IPS DF 19.7 (cell line): ENCODE results near the gene DHRS7B.
"Not testable (repeated sequence)": the region's sequence is repeated elsewhere in the genome, so short reads cannot be mapped to it uniquely, and the experiment has no call there.

Source experiments
- DNase-seq: peaks from one replicate; pipeline ENCODE4 v3.0.0-alpha.2; 2013; ENCODE audit warnings: low read depth, low spot score

DHRS7B gene

DNA sequence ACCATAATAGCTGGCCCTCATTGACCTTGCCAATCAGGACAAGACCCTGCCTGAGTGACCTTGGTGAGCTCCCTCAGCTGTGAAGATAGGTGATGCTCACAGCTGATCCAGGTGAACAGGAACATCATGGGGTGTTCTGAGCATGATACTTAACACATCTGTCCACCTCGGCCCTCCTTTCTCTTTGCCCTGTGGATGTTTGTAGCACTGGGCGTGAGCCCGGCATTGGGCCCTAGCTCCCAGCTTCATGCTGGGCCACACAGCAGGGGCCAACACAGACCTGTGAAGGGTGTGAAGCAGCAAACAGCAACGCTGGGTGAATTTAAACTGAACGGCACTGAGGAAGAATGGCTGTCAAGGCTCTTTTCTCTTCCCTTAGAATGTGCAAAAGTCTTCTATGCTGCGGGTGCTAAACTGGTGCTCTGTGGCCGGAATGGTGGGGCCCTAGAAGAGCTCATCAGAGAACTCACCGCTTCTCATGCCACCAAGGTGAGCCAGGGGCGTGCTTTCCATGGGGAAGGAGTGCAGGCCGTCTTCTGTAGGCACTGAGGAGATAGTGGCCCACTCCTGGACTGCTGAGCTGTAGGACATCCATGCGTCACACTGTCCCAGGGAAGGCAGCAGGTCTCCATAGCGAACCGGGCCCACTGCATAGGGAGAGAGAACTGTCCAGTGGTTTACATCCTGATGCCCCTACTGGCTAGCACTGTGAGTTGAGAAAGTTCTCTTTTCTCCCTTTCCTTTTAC is 51.3 kb downstream of the DHRS7B start:
- no peak for DNase-seq

DNA sequence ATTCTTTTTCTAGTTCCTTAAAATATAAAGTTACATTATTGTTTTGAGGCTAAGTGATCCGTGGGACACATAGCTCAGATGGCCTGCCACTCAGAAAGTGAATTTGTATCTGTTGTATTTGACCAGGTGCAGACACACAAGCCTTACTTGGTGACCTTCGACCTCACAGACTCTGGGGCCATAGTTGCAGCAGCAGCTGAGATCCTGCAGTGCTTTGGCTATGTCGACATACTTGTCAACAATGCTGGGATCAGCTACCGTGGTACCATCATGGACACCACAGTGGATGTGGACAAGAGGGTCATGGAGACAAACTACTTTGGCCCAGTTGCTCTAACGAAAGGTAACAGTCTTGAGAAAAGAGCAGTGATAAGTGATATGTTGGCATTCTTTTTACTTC is 56.7 kb downstream of the DHRS7B start:
- no peak for DNase-seq

- DNase-seq, result no peak
These were observed 57.8 kb downstream of the DHRS7B start for GRCh38 chr17:21184570-21184969.

DNA sequence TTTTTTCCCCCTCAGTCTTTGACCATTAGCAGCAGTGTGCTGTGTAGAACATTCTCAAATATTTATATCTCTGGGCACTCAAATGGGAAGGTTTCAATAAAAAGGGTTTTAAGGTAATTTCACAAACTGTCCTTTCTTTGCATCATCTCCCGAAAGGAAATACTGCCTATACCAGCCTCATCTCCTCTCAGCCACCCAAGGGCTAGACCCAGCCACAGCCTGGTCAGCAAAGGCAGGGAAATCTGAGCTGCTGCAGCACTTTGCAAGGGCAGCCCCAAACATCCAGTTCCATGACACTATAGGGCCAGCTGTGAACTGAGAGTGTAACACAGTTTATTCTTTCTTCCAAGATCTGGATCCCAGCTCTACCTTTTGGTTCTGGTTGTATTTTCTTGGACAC is 58.3 kb downstream of the DHRS7B start:
- no peak for DNase-seq

GRCh38 chr17:21186399-21187187 is 59.8 kb downstream of the DHRS7B start:
- DNase-seq, result no peak

DNA sequence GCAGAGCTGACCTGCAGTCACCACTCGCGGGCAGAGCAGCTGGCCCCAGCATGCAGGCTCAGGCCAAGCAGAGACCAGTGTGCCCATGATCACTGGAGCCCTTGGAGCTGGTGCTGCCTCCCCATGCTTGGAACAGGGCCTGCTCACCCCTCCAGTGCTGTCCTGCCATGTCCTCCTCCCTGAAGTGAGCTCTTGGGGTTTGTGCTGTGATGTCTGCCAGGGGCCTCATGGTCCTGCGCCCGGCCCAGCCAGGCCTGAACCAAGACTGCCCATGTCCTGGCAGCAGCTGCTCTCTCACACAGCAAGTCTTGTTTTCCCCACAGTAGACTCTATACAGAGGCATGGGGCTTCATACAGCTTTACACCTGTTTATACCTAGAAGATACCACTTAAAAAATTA is 62.6 kb downstream of the DHRS7B start:
- no peak for DNase-seq

DNA sequence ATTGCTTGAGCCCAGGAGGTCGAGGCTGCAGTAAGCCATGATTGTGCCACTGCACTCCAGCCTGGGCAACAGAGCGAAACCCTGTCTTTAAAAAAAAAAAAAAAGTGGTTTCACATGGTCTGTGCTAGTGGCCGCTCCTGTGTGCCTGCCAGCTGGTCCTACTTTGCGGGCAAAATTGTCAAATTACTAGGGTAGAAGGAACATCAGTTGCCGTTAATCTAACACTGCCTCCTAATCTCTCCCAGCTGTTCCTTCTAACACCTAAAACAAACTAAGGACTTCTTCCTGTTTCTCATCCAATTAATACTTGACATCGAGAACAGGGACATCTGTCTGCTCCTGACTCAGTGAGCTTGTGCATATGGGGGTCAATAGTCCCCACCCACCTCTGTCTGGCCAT is 63.3 kb downstream of the DHRS7B start:
- DNase-seq, result no peak

DNA sequence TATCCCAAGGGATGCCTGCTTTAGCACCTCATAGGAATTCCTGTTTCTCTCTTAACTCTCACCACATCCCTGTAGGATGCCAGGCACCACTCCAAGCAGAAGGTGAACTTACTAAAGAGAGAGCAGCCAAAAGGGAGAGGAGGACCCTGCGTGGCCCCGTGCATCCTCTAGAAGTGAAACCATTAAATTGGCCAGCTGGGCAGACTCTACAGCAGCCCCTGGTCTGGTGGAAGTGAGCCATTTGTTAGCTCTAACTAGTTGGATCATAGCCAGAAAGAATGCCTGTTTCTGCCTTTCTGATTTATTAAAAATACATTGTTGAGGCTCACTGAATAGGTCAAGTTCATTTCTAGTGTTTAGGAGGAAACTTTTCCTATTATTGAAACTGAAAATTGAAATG is 64.9 kb downstream of the DHRS7B start:
- DNase-seq, result no peak

DNA sequence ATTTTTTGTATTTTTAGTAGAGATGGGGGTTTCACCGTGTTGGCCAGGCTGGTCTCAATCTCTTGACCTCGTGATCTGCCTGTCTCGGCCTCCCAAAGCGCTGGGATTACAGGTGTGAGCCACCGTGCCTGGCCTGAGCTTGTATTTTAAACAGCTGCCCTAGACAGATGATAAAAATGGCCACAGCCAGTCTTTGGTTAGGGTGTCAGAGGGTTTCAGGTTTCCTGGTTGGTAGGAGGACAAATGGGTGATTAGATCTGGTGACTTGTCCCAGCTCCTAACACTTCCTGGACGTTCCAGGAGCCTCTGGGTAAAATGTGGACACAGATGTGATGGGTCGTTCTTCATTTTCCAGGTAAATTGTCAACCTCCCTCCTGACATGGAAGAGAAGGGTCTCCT is 65.7 kb downstream of the DHRS7B start:
- not testable (repeated sequence) for DNase-seq

DNA sequence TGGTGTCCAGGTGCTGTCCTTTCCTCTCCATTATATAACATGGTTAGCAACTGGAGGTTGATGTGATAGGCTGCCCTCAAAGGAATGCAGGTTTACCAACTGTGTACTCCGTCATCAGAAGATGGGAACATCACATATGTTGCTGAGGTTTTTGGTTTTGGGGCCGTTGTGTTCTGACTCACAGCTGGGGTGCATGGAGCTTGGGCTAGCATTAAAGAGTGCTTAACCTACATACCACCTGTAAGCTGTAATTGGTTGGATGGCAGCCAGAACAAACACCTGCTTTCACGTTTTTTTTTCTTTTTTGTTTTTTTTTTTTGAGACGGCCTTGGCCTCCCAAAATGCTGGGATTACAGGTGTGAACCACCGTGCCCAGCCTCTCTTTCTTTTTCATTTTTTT is 66.3 kb downstream of the DHRS7B start:
- DNase-seq, result no peak

DNA sequence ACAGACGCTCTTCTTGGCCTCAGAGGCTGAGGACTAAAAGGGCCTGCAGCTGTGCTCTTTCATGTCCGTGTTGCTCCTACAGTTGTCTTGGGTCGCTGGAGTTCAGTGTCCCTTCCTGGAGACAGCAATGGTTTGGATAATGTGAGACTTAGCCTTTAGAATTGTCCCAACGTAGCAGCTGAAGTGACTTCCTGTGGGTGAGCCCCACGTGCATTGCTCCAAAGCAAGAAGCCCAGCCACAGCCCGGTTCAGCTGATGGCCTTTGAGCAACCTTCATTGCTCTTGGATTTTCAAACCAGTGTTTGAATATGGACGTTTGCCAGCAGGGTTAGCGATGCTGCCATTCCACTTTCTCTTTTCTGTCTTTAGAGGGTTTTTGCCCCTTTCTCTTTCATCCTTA is 67.5 kb downstream of the DHRS7B start:
- no peak for DNase-seq

DNA sequence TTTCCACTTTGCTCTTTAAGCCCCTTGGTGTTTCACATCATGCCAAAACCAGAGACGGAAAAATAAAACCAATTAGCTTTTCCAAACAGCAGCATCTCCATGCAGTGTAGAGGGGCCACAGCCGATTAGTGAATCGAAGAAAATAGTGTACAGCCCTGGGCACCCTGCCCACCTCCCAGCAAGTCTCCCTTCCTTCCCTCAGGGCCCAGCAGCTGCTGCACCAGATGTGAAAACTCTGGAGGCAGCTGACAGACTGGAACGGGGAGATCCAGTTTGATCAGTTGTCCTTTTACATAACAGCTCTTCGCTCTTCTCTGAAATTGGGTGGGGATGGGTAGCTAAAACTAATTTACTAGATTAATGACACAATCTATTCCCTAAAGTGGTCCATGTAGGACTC is 67.9 kb downstream of the DHRS7B start:
- no peak for DNase-seq

DNA sequence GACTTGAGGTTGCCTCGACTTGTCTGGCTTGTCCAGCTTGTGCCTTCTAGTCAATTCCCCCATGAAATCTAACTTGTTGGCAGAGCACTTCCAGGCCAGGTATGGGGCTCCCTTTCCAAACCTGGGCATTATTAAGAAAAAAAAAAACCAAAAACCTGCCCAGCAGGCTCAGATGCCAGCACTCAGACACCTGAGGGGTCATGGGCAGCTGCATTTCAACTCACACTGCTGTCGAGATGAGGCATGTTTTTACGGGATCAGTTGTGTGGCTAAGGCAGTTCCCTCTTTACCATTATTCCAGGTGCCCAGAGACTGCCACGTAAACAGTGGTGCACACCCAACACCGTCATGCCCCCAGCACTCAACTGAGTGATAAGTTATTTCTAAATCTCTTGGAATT is 69.4 kb downstream of the DHRS7B start:
- no peak for DNase-seq

DNA sequence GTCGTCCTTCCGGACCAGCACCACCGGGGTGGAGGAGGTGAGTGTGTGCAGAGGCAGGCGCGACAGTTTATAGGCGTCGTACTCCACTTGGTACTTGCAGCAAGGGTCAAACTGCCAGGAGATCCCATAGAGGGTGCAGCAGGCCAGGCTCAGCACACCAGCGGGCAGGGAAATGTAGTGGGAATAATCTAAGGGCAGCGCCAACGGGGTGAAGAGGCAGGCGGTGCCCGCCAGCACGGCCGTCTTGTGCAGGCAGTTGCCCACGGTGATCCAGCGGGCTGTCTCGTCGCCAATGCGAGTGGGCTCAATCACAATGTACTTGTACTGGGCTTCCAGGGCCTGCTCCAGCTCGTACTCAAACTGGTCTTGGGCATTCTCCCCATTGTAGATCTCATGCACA is 71.6 kb downstream of the DHRS7B start:
- DNase-seq, result no peak

- no peak for DNase-seq
These were observed 72.5 kb downstream of the DHRS7B start for GRCh38 chr17:21199311-21199710.

GRCh38 chr17:21199856-21200255 is 73.1 kb downstream of the DHRS7B start:
- DNase-seq, result no peak

GRCh38 chr17:21200590-21201297 is 74.0 kb downstream of the DHRS7B start:
- DNase-seq, result no peak

DNA sequence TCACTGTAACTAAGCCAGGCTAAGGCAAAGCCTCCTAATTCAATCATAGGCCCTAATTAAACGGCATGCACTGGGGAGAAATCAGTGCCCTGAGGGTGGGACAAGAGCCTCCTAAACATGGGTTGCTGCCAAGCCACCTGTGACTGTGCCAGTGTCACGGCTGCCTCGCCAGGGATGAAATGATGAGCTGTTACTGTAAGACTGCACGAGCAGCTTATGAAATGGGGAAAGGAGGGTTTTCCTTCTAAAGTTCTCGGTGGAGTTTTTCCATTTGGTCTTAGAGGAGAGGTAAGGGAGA is 74.5 kb downstream of the DHRS7B start:
- DNase-seq, result no peak

DNA sequence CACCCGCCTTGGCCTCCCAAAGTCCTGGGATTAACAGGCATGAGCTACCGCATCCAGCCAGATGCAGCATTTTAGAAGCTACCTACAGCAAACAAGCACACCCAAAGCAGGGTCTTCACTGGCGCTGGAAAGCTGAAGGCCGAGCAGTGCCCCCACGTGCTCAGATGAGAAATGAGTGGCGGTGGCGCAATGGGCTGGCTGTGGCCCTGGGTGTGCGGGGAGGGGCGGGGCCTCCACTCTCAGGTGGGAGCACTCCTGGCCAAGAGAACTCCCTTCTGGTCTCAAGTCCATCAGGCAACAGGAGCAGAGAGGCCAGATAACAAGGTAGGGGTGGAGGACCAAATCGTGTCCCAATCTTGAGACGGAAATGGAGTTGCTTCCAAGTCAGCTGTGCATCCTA is 75.1 kb downstream of the DHRS7B start:
- no peak for DNase-seq

GRCh38 chr17:21202512-21202911 is 75.7 kb downstream of the DHRS7B start:
- DNase-seq, result no peak

DNA sequence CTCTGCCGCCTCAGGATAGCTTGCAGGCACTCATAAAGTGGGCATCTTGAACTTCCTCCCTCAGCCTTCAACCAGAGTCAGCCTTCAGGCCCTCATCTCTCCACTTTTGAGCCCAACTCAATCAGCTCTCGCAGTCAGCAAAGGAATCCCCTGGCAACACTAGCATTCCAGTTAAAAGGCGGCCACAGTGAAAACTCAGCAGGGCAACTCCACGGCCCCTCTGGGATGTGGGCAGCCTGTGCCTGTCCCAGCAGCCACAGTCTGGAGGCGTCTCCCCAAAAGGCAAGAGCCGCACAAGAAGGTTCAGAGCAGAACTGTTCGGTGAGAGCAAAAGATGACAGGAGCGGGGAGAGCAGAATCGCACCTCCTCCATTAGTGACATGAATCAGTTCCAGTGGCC is 78.2 kb downstream of the DHRS7B start:
- no peak for DNase-seq

- DNase-seq, result no peak
These were observed 81.6 kb downstream of the DHRS7B start for GRCh38 chr17:21208352-21208751.
